CD4-positive, alpha-beta T cell treated with Interleukin-1 beta for 1 hour (primary cell): ENCODE data around the gene RPL18A.

Experiments used
- DNase-seq, 2 donors: peaks; one replicate each; pipeline ENCODE4 v3.0.0-alpha.2; 2020 to 2022

The RPL18A gene

GRCh38 chr19:17910791-17911360, 51.2 kb downstream of the RPL18A start:
- no peak for DNase-seq
